Fibroblast of skin of scalp (primary cell): ENCODE data around the gene LINGO4.

ENCODE experiments used
- DNase-seq: peaks from one replicate; pipeline ENCODE4 v3.0.0-alpha.2; 2013

The LINGO4 gene

GRCh38 chr1:151833172-151833900 is 28.1 kb upstream of the LINGO4 start:
- DNase-seq: no peak

- no peak for DNase-seq
Observed at GRCh38 chr1:151832318-151832980, 27.2 kb upstream of the LINGO4 start.

GRCh38 chr1:151831605-151832004 is 26.4 kb upstream of the LINGO4 start, which contains the start of gene RORC:
Gene RORC, minus strand, starts transcription at chr1:151831802. Its CDS starts 38 bp downstream, at chr1:151831764.
- DNase-seq: no peak

GRCh38 chr1:151831256-151831591 is 26.0 kb upstream of the LINGO4 start:
- no peak for DNase-seq

- no peak for DNase-seq
Observed at GRCh38 chr1:151830055-151830454, 24.8 kb upstream of the LINGO4 start.

- DNase-seq: no peak
Observed at GRCh38 chr1:151829352-151830046, 24.3 kb upstream of the LINGO4 start.

- DNase-seq: peak; percentile 18
Observed at GRCh38 chr1:151828921-151829320, 23.7 kb upstream of the LINGO4 start.

- DNase-seq: no peak
Observed at GRCh38 chr1:151827853-151828252, 22.6 kb upstream of the LINGO4 start.

- no peak for DNase-seq
Observed at GRCh38 chr1:151825751-151826660, 20.8 kb upstream of the LINGO4 start.

GRCh38 chr1:151825204-151825603 is 20.0 kb upstream of the LINGO4 start:
- DNase-seq: no peak

- DNase-seq: no peak
Observed at GRCh38 chr1:151823175-151823574, 18.0 kb upstream of the LINGO4 start.

GRCh38 chr1:151822404-151822803 is 17.2 kb upstream of the LINGO4 start:
- no peak for DNase-seq

GRCh38 chr1:151820940-151821339 is 15.7 kb upstream of the LINGO4 start:
- no peak for DNase-seq

- no peak for DNase-seq
Observed at GRCh38 chr1:151819976-151820623, 14.9 kb upstream of the LINGO4 start.

GRCh38 chr1:151819227-151819835 is 14.1 kb upstream of the LINGO4 start:
- no peak for DNase-seq

GRCh38 chr1:151817353-151817730 is 12.1 kb upstream of the LINGO4 start:
- DNase-seq: no peak

GRCh38 chr1:151816548-151817352 is 11.5 kb upstream of the LINGO4 start:
- no peak for DNase-seq

GRCh38 chr1:151815716-151816327 is 10.6 kb upstream of the LINGO4 start:
- DNase-seq: no peak

GRCh38 chr1:151814971-151815545 is 9.8 kb upstream of the LINGO4 start:
- no peak for DNase-seq

- no peak for DNase-seq
Observed at GRCh38 chr1:151814426-151814825, 9.2 kb upstream of the LINGO4 start.
